SK-N-MC (cell line): ENCODE data around the gene CDK5R1.

Experiments
- DNase-seq: peaks from one replicate; pipeline ENCODE4 v3.0.0-alpha.2; 2011; ENCODE audit warnings: low read depth, low spot score
- H3K27ac ChIP-seq: fragments of 200-600 bp; sonication (generic); 2 replicates; pipeline ENCODE4 v1.5.1; 2016; ENCODE audit warnings: mixed run types
- H3K36me3 ChIP-seq: fragments of 200-600 bp; sonication (generic); 2 replicates; pipeline ENCODE4 v1.6.1; 2017; ENCODE audit warnings: antibody characterized with exemption, low read length, mixed read lengths; ENCODE audit not compliant: insufficient read depth
- H3K4me3 ChIP-seq: fragments of 200-600 bp; sonication (generic); 2 replicates; pipeline ENCODE4 v1.5.1; 2016
- H3K9ac ChIP-seq: fragments of 200-600 bp; sonication (generic); 2 replicates; pipeline ENCODE4 v1.8.0; 2017; ENCODE audit warnings: mixed run types, mixed read lengths; ENCODE audit not compliant: insufficient read length
- H3K9me3 ChIP-seq: fragments of 200-600 bp; sonication (generic); 2 replicates; pipeline ENCODE4 v1.6.1; 2017; ENCODE audit warnings: low read depth, mild to moderate bottlenecking, antibody characterized with exemption, low read length, moderate library complexity, mixed read lengths
- EZH2 ChIP-seq: fragments of 200-600 bp; sonication (generic); IDR thresholded peaks from one replicate; pipeline ENCODE4 v1.6.1; 2017; ENCODE audit warnings: antibody characterized with exemption
- FOXP2 ChIP-seq: optimal IDR thresholded peaks from 2 replicates; pipeline ENCODE3; 2011; ENCODE audit warnings: mild to moderate bottlenecking, moderate library complexity; ENCODE audit not compliant: insufficient read depth; ENCODE audit errors: extremely low read length, control extremely low read depth
- POLR2AphosphoS5 ChIP-seq: IDR thresholded peaks from 2 replicates; pipeline ENCODE4 v1.6.1; 2012; ENCODE audit warnings: mild to moderate bottlenecking, low read depth, low read length, borderline replicate concordance

CDK5R1 gene

GRCh38 chr17:32503251-32504165, 16.7 kb downstream of the CDK5R1 start:
- no peak overlapping the region for H3K9ac ChIP-seq
- no peak for DNase-seq
- no peak overlapping the region for H3K4me3 ChIP-seq
- no peak overlapping the region for H3K27ac ChIP-seq
- H3K9me3 ChIP-seq = no peaks in the 10 kb centered on the region
- no peak for TF ChIP-seq POLR2AphosphoS5
- no peak for TF ChIP-seq FOXP2
- no peak for TF ChIP-seq EZH2
- no peaks in the 10 kb centered on the region for H3K36me3 ChIP-seq

GRCh38 chr17:32504166-32504990, 17.6 kb downstream of the CDK5R1 start:
- H3K27ac ChIP-seq = no peak overlapping the region

GRCh38 chr17:32508926-32509325, 22.1 kb downstream of the CDK5R1 start:
- Histone ChIP-seq H3K9ac (no peak overlapping the region), H3K4me3 (no peak overlapping the region), H3K27ac (no peak overlapping the region), H3K36me3 (no peaks in the 10 kb centered on the region), H3K9me3 (no peaks in the 10 kb centered on the region)
- no peak for DNase-seq
- TF ChIP-seq FOXP2 (no peak), EZH2 (no peak), POLR2AphosphoS5 (no peak)

More at GRCh38 chr17:32504166-32504990, 17.6 kb downstream of the CDK5R1 start:
- DNase-seq = no peak
- Histone ChIP-seq H3K9me3 (no peaks in the 10 kb centered on the region), H3K4me3 (no peak overlapping the region), H3K36me3 (no peaks in the 10 kb centered on the region), H3K9ac (no peak overlapping the region)
- TF ChIP-seq FOXP2 = no peak
- TF ChIP-seq POLR2AphosphoS5 = no peak
- no peak for TF ChIP-seq EZH2

GRCh38 chr17:32510466-32510865, 23.7 kb downstream of the CDK5R1 start:
- Histone ChIP-seq H3K9ac (no peak overlapping the region), H3K4me3 (no peak overlapping the region), H3K9me3 (no peaks in the 10 kb centered on the region), H3K27ac (no peak overlapping the region), H3K36me3 (no peaks in the 10 kb centered on the region)
- no peak for DNase-seq
- TF ChIP-seq POLR2AphosphoS5 (no peak), EZH2 (no peak), FOXP2 (no peak)

GRCh38 chr17:32512328-32512727, 25.5 kb downstream of the CDK5R1 start:
- no peak for TF ChIP-seq EZH2
- no peak for TF ChIP-seq FOXP2
- TF ChIP-seq POLR2AphosphoS5 = no peak
- no peaks in the 10 kb centered on the region for H3K36me3 ChIP-seq
- DNase-seq = no peak
- no peak overlapping the region for H3K27ac ChIP-seq
- no peak overlapping the region for H3K4me3 ChIP-seq
- no peak overlapping the region for H3K9ac ChIP-seq
- no peaks in the 10 kb centered on the region for H3K9me3 ChIP-seq

GRCh38 chr17:32513579-32513978, 26.8 kb downstream of the CDK5R1 start:
- Histone ChIP-seq H3K27ac (no peak overlapping the region), H3K9me3 (no peaks in the 10 kb centered on the region), H3K36me3 (no peaks in the 10 kb centered on the region), H3K4me3 (no peak overlapping the region), H3K9ac (no peak overlapping the region)
- no peak for TF ChIP-seq POLR2AphosphoS5
- TF ChIP-seq EZH2 = no peak
- no peak for TF ChIP-seq FOXP2
- DNase-seq = no peak

- Histone ChIP-seq H3K9me3 (no peaks in the 10 kb centered on the region), H3K36me3 (no peaks in the 10 kb centered on the region), H3K9ac (no peak overlapping the region), H3K4me3 (no peak overlapping the region), H3K27ac (no peak overlapping the region)
- DNase-seq = no peak
- no peak for TF ChIP-seq POLR2AphosphoS5
Observed at GRCh38 chr17:32514606-32515005, 27.8 kb downstream of the CDK5R1 start.

- H3K27ac ChIP-seq = no peak overlapping the region
- DNase-seq = no peak
- H3K9ac ChIP-seq = no peak overlapping the region
- no peaks in the 10 kb centered on the region for H3K9me3 ChIP-seq
- H3K36me3 ChIP-seq = no peaks in the 10 kb centered on the region
- no peak for TF ChIP-seq EZH2
- TF ChIP-seq POLR2AphosphoS5 = no peak
- no peak for TF ChIP-seq FOXP2
- no peak overlapping the region for H3K4me3 ChIP-seq
Observed at GRCh38 chr17:32515677-32516383, 29.0 kb downstream of the CDK5R1 start.
